Prostate gland (tissue), 2 donors: ENCODE results near the gene TRA2B.

ENCODE experiments used
- CTCF ChIP-seq, 4 experiments: fragments of 200-600 bp in 2 of 4; fragments of 450-650 bp in 2 of 4; sonication (generic) in 2 of 4; IDR thresholded peaks; 1 replicate in 3 of 4; 2 replicates in 1 of 4; pipeline ENCODE4 v1.5.1; 2016 to 2019; ENCODE audit warnings: antibody characterized with exemption in 4 of 4, mild to moderate bottlenecking in 2 of 4, moderate library complexity in 2 of 4
- POLR2A ChIP-seq: fragments of 450-650 bp; IDR thresholded peaks from one replicate; pipeline ENCODE4 v1.6.1; 2016; ENCODE audit warnings: antibody characterized with exemption, mild to moderate bottlenecking

DNA sequence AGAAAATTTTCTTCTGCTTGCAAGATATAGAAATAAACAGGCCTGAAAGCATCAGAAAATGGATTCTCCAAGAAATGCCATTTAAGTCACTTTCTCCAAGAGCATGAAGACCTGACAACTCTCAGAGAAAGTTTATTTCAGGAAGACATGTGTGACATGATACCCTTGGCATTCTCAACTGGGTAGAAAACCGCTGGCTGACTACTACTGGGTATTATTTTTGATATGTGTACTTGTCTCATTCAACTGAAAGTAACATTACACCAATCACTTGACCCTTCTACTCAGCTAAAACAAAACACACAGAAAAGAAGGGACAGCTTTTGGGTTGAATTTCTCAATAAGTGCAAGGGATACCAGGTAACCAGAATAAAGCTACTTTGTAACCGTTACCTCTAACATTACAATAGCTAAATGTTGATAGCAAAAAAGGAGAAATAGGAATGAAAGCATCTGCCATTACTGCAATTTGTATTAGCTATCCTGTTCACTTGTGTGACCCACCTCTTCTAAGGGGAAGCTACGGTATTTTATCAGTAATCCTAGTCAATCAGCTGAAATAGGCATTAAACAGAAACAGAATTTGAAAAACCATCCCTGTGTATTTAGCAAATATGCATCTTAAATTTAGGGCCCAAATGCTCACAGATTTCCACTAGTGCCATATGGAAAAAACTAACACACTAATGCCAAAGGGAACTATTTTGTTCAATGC is 7.3 kb downstream of the TRA2B start:
- no peak for TF ChIP-seq CTCF (IDR thresholded peaks at IDR 0.05)
- TF ChIP-seq POLR2A, result no peak
